ENCODE measurements around the gene HLA-DPA1.

HLA-DPA1 gene

GRCh38 chr6:33023536-33023935 is 49.9 kb downstream of the HLA-DPA1 start:
- TF ChIP-seq CTCF (IDR thresholded peaks at IDR 0.05; ENCODE audit: low read depth, low read length, missing control alignments), result no peak
- DNase-seq (ENCODE audit: low read depth), result no peak
- in situ Hi-C loops (cut with HindIII; ENCODE audit: low sequenced_read_pairs), result no loop called here
- H3K4me3 ChIP-seq (ENCODE audit: low read depth, low read length), result no peak overlapping the region

GRCh38 chr6:33021917-33022316 is 51.5 kb downstream of the HLA-DPA1 start:
- TF ChIP-seq CTCF (IDR thresholded peaks at IDR 0.05; ENCODE audit: low read depth, low read length, missing control alignments), result no peak
- no peak overlapping the region for H3K4me3 ChIP-seq (ENCODE audit: low read depth, low read length)
- in situ Hi-C loops (cut with HindIII; ENCODE audit: low sequenced_read_pairs), result no loop called here
- DNase-seq (ENCODE audit: low read depth), result no peak

- no peak overlapping the region for H3K4me3 ChIP-seq (ENCODE audit: low read depth, low read length)
- DNase-seq (ENCODE audit: low read depth), result no peak
These were observed 54.1 kb downstream of the HLA-DPA1 start for GRCh38 chr6:33019372-33019771.

GRCh38 chr6:33018904-33019303 is 54.5 kb downstream of the HLA-DPA1 start:
- in situ Hi-C loops (cut with HindIII; ENCODE audit: low sequenced_read_pairs), result no loop called here
- no peak overlapping the region for H3K4me3 ChIP-seq (ENCODE audit: low read depth, low read length)
- TF ChIP-seq CTCF (IDR thresholded peaks at IDR 0.05; ENCODE audit: low read depth, low read length, missing control alignments), result no peak

More at GRCh38 chr6:33019372-33019771, 54.1 kb downstream of the HLA-DPA1 start:
- in situ Hi-C loops (cut with HindIII; ENCODE audit: low sequenced_read_pairs), result no loop called here
- no peak for TF ChIP-seq CTCF (IDR thresholded peaks at IDR 0.05; ENCODE audit: low read depth, low read length, missing control alignments)

GRCh38 chr6:33018418-33018817 is 55.0 kb downstream of the HLA-DPA1 start:
- no peak for DNase-seq (ENCODE audit: low read depth)
- in situ Hi-C loops (cut with HindIII; ENCODE audit: low sequenced_read_pairs), result no loop called here
- H3K4me3 ChIP-seq (ENCODE audit: low read depth, low read length), result no peak overlapping the region
- no peak for TF ChIP-seq CTCF (IDR thresholded peaks at IDR 0.05; ENCODE audit: low read depth, low read length, missing control alignments)

More at GRCh38 chr6:33018904-33019303, 54.5 kb downstream of the HLA-DPA1 start:
- DNase-seq (ENCODE audit: low read depth), result no peak

GRCh38 chr6:33017694-33018353 is 55.6 kb downstream of the HLA-DPA1 start:
- H3K4me3 ChIP-seq (ENCODE audit: low read depth, low read length), result no peak overlapping the region
- TF ChIP-seq CTCF (IDR thresholded peaks at IDR 0.05; ENCODE audit: low read depth, low read length, missing control alignments), result no peak
- no peak for DNase-seq (ENCODE audit: low read depth)
- in situ Hi-C loops (cut with HindIII; ENCODE audit: low sequenced_read_pairs), result no loop called here

All from astrocyte of the cerebellum (primary cell).